GM13976 (cell line): ENCODE measurements around the gene RWDD3.

Source experiments
- DNase-seq: peaks from one replicate; pipeline ENCODE4 v3.0.0; 2012; ENCODE audit warnings: low spot score
- CTCF ChIP-seq: IDR thresholded peaks from 2 replicates; pipeline ENCODE4 v1.5.1; 2012; ENCODE audit warnings: borderline replicate concordance, mild to moderate bottlenecking; ENCODE audit not compliant: insufficient read depth; ENCODE audit errors: extremely low read depth, missing control alignments, control extremely low read depth
- in situ Hi-C: fragments of 300-500 bp; cut with MboI; formaldehyde crosslinking; loops from one replicate; pipeline ENCODE4 v1.12.0; 2022; ENCODE audit warnings: low sequenced_read_pairs, mixed read lengths, inconsistent platforms; ENCODE audit not compliant: unreplicated experiment

The RWDD3 gene

GRCh38 chr1:95284420-95284819 is 50.4 kb downstream of the RWDD3 start:
- TF ChIP-seq CTCF, result no peak
- in situ Hi-C loops, result no loop called here
- DNase-seq, result no peak

DNA sequence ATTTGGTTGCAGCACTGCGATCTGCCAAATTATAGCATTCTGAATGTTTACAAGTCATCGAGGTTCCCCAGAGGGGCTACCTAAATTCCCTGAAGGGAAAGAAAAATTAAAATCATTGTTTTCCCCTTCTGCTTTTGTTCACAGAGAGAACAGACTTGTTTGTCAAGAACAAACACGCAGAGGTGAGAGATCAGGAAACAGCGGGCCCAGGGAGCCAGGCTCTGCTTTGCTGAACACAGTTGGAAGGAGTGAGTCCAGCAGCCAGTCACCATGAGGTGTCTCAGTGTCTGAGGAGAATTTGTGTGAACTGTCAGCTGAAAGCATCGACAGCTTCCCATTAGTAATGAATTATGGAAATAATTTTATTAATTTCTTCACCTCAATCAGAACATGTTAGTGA is 52.5 kb downstream of the RWDD3 start:
- in situ Hi-C loops, result no loop called here

DNA sequence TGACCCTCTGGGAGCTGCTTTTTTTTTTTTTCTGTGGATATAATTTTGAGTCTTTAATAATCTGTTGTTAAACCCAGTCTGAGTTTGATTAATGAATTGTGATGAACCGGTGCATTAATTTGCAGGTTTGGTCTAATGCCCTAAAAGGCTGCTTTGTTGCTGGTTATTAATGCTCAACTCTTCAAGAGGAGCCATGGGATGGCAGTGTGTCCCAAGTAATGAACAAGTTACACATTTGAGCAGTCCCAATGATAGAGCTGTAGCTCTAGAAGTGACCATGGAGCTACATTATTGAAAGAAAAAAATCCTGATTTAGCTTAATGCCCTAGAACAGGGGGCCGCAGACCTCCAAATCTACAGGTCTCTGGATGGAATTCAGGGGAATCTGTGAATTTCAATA is 53.1 kb downstream of the RWDD3 start:
- TF ChIP-seq CTCF, result no peak
- DNase-seq, result no peak
- in situ Hi-C loops, result no loop called here

More for the DNA sequence above, 52.5 kb downstream of the RWDD3 start:
- no peak for DNase-seq
- no peak for TF ChIP-seq CTCF

- in situ Hi-C loops, result no loop called here
- DNase-seq, result no peak
- no peak for TF ChIP-seq CTCF
Measured at GRCh38 chr1:95287825-95288224, 53.8 kb downstream of the RWDD3 start.
